Neural cell (in vitro differentiated cells): ENCODE results near the gene SND1. TPM values are rescaled to one million over a fixed set of nuclear protein-coding genes. Genes with fewer than 3 reads are reported as not detected.

Experiments
- H2AFZ ChIP-seq: fragments of 200-600, 300-800 bp; sonication (generic), shearing (Covaris generic); 2 replicates; pipeline ENCODE4 v1.6.0; 2014; ENCODE audit warnings: low read depth, mild to moderate bottlenecking, antibody characterized with exemption, low read length, moderate library complexity
- H3F3A ChIP-seq: fragments of 200-600 bp; shearing (Covaris generic); 2 replicates; pipeline ENCODE4 v1.6.1; 2016; ENCODE audit warnings: mild to moderate bottlenecking, moderate library complexity, mixed read lengths, antibody characterized with exemption, low read length; ENCODE audit not compliant: insufficient read depth, poor library complexity, severe bottlenecking
- H3K27ac ChIP-seq: fragments of 200-600, 300-800 bp; sonication (generic), shearing (Covaris generic); 2 replicates; pipeline ENCODE4 v1.5.1; 2014; ENCODE audit warnings: mild to moderate bottlenecking, low read length, moderate library complexity
- H3K27me3 ChIP-seq: fragments of 300-800, 200-600 bp; sonication (generic), shearing (Covaris generic); 2 replicates; pipeline ENCODE4 v1.6.0; 2014; ENCODE audit warnings: mild to moderate bottlenecking, low read depth, low read length, moderate library complexity; ENCODE audit not compliant: insufficient read depth
- H3K36me3 ChIP-seq: fragments of 300-800, 200-600 bp; sonication (generic), shearing (Covaris generic); 2 replicates; pipeline ENCODE4 v1.5.1; 2014; ENCODE audit warnings: mild to moderate bottlenecking, antibody characterized with exemption, low read length, moderate library complexity; ENCODE audit not compliant: insufficient read depth
- H3K4me2 ChIP-seq: fragments of 300-800, 200-600 bp; sonication (generic), shearing (Covaris generic); 2 replicates; pipeline ENCODE4 v1.6.0; 2014; ENCODE audit warnings: mild to moderate bottlenecking, low read length
- H3K4me3 ChIP-seq: fragments of 300-800, 200-600 bp; sonication (generic), shearing (Covaris generic); 2 replicates; pipeline ENCODE4 v1.5.1; 2014; ENCODE audit warnings: mild to moderate bottlenecking, low read length, moderate library complexity
- H3K79me2 ChIP-seq: fragments of 200-600 bp; shearing (Covaris generic); replicated peaks from 2 replicates; pipeline ENCODE4 v1.6.0; 2014; ENCODE audit warnings: mild to moderate bottlenecking, low read length, moderate library complexity; ENCODE audit not compliant: insufficient read depth
- H3K9ac ChIP-seq: fragments of 300-800, 200-600 bp; sonication (generic), shearing (Covaris generic); 2 replicates; pipeline ENCODE4 v1.6.1; 2016; ENCODE audit warnings: mild to moderate bottlenecking, low read length, mixed read lengths
- H3K9me2 ChIP-seq: fragments of 200-600 bp; shearing (Covaris generic); 2 replicates; pipeline ENCODE4 v1.6.1; 2016; ENCODE audit warnings: mild to moderate bottlenecking, low read length, mixed read lengths; ENCODE audit not compliant: insufficient read depth
- H3K9me3 ChIP-seq: fragments of 200-600, 300-800 bp; sonication (generic), shearing (Covaris generic); 2 replicates; pipeline ENCODE4 v1.6.1; 2016; ENCODE audit warnings: mild to moderate bottlenecking, mixed run types, low read length, moderate library complexity, mixed read lengths
- H4K20me1 ChIP-seq: fragments of 200-600 bp; shearing (Covaris generic); 2 replicates; pipeline ENCODE4 v1.6.1; 2016; ENCODE audit warnings: mild to moderate bottlenecking, mixed run types; ENCODE audit not compliant: insufficient read depth
- CTCF ChIP-seq: fragments of 450-650 bp; IDR thresholded peaks from 2 replicates; pipeline ENCODE4 v1.5.1; 2014; ENCODE audit warnings: antibody characterized with exemption, mild to moderate bottlenecking, moderate library complexity; ENCODE audit not compliant: poor library complexity, severe bottlenecking
- EP300 ChIP-seq: fragments of 450-650 bp; conservative IDR thresholded peaks from 2 replicates; pipeline ENCODE4 v1.6.1; 2014; ENCODE audit warnings: antibody characterized with exemption, mild to moderate bottlenecking, moderate library complexity; ENCODE audit not compliant: poor library complexity, severe bottlenecking
- EZH2 ChIP-seq: fragments of 200-600, 300-800 bp; shearing (Covaris generic), sonication (generic); IDR thresholded peaks from 2 replicates; pipeline ENCODE4 v1.6.1; 2014; ENCODE audit warnings: antibody characterized with exemption, low read length, borderline replicate concordance, mild to moderate bottlenecking; ENCODE audit not compliant: insufficient read depth, poor library complexity, severe bottlenecking
- MXI1 ChIP-seq: fragments of 450-650 bp; conservative IDR thresholded peaks from 2 replicates; pipeline ENCODE4 v1.6.1; 2014; ENCODE audit warnings: antibody characterized with exemption, mild to moderate bottlenecking; ENCODE audit not compliant: poor library complexity, severe bottlenecking
- POLR2AphosphoS5 ChIP-seq: IDR thresholded peaks from 2 replicates; pipeline ENCODE4 v1.6.1; 2012
- RAD21 ChIP-seq: fragments of 450-650 bp; conservative IDR thresholded peaks from 2 replicates; pipeline ENCODE4 v1.6.1; 2014; ENCODE audit warnings: antibody characterized with exemption, mild to moderate bottlenecking, moderate library complexity
- REST ChIP-seq: IDR thresholded peaks from 2 replicates; pipeline ENCODE4 v1.6.1; 2012; ENCODE audit warnings: borderline replicate concordance
- SMC3 ChIP-seq: fragments of 450-650 bp; conservative IDR thresholded peaks from 2 replicates; pipeline ENCODE4 v1.6.1; 2014; ENCODE audit warnings: antibody characterized with exemption, mild to moderate bottlenecking, moderate library complexity; ENCODE audit not compliant: poor library complexity
- TAF1 ChIP-seq: IDR thresholded peaks from 2 replicates; pipeline ENCODE4 v1.6.1; 2012; ENCODE audit warnings: low read depth
- polyA plus RNA-seq: library from polyadenylated mRNA; depleted of rRNA; stranded (reverse); fragments of >200 nt; gene quantifications from 2 replicates; pipeline ENCODE4 v1.2.3, GENCODE V29; 2014

Gene SND1
- polyA plus RNA-seq, 1 donor from 2014 or later = 37.4 TPM

- no peaks in the 10 kb centered on the region for H3K9me2 ChIP-seq
- H3F3A ChIP-seq = no peaks in the 10 kb centered on the region
- H3K9ac ChIP-seq = no peak overlapping the region
- no peaks in the 10 kb centered on the region for H3K36me3 ChIP-seq
- no peaks in the 10 kb centered on the region for H4K20me1 ChIP-seq
- H3K4me2 ChIP-seq = peak overlapping the region; percentile 12
- H3K27me3 ChIP-seq = no peaks in the 10 kb centered on the region
- H3K9me3 ChIP-seq = no peaks in the 10 kb centered on the region
- peak overlapping the region; percentile 53 for H3K4me3 ChIP-seq
- H3K79me2 ChIP-seq = no peaks in the 10 kb centered on the region
- TF ChIP-seq RAD21 (no peak), REST (no peak), SMC3 (no peak), POLR2AphosphoS5 (no peak), MXI1 (no peak), CTCF (no peak), EP300 (no peak), EZH2 (no peak), TAF1 (no peak)
- no peak overlapping the region for H2AFZ ChIP-seq
- peak overlapping the region; percentile 48 for H3K27ac ChIP-seq
These were observed 158.1 kb downstream of the SND1 start for GRCh38 chr7:127810113-127810512.

GRCh38 chr7:127810696-127811660 lies 159.0 kb downstream of the SND1 start:
- Histone ChIP-seq H3K27me3 (no peaks in the 10 kb centered on the region), H3K27ac (no peak overlapping the region), H3K9ac (no peak overlapping the region), H3K4me2 (no peak overlapping the region), H3F3A (no peaks in the 10 kb centered on the region), H3K79me2 (no peaks in the 10 kb centered on the region), H3K4me3 (no peak overlapping the region), H3K9me3 (no peaks in the 10 kb centered on the region), H3K9me2 (no peaks in the 10 kb centered on the region), H4K20me1 (no peaks in the 10 kb centered on the region), H3K36me3 (no peaks in the 10 kb centered on the region), H2AFZ (no peak overlapping the region)
- no peak for TF ChIP-seq MXI1
- TF ChIP-seq REST = no peak
- no peak for TF ChIP-seq RAD21
- no peak for TF ChIP-seq CTCF
- no peak for TF ChIP-seq EP300
- TF ChIP-seq SMC3 = no peak
- TF ChIP-seq TAF1 = no peak
- TF ChIP-seq POLR2AphosphoS5 = no peak
- no peak for TF ChIP-seq EZH2
